HEK293 (cell line): ENCODE measurements around the gene ANKRD39.

Source experiments
- CTCF ChIA-PET: fragments of 350-600 bp; formaldehyde crosslinking; extraction: SDS; loops from one replicate; lab custom pipeline; 2021; ENCODE audit warnings: antibody characterized with exemption; lab: Yijun Ruan, JAX
- POLR2A ChIA-PET: fragments of 300-600 bp; formaldehyde crosslinking; extraction: SDS; loops from one replicate; lab custom pipeline; 2020; ENCODE audit warnings: antibody characterized with exemption, inconsistent platforms; lab: Yijun Ruan, JAX
- H3K27ac ChIP-seq: fragments of 200-500 bp; sonication (Bioruptor generic); 2 replicates; pipeline ENCODE4 v1.5.1; 2014; ENCODE audit warnings: low read depth, low read length, control low read depth, inconsistent platforms; ENCODE audit errors: extremely low read depth
- H3K36me3 ChIP-seq, 2 experiments: fragments of 200-500 bp in 1 of 2; sonication (Bioruptor generic) in 1 of 2; 1 replicate in 1 of 2; 2 replicates in 1 of 2; pipeline ENCODE4 v1.5.1; 2014 to 2017; ENCODE audit warnings: inconsistent platforms in 2 of 2, low read length in 2 of 2; ENCODE audit not compliant: control insufficient read depth in 2 of 2, insufficient read depth in 1 of 2
- H3K4me1 ChIP-seq: fragments of 200-500 bp; sonication (Bioruptor generic); 2 replicates; pipeline ENCODE4 v1.5.1; 2014; ENCODE audit warnings: mild to moderate bottlenecking, low read length, inconsistent platforms; ENCODE audit not compliant: control insufficient read depth, insufficient read depth
- H3K4me3 ChIP-seq: 2 replicates; pipeline ENCODE4 v1.5.1; 2011; ENCODE audit warnings: low read depth, mild to moderate bottlenecking, control low read depth, low read length, moderate library complexity
- H3K9me3 ChIP-seq: fragments of 200-500 bp; sonication (Bioruptor generic); 2 replicates; pipeline ENCODE4 v1.5.1; 2014; ENCODE audit warnings: low read depth, low read length, inconsistent platforms; ENCODE audit not compliant: control insufficient read depth, insufficient read depth
- MYNN ChIP-seq: fragments of 450-650 bp; formaldehyde crosslinking; IDR thresholded peaks from 2 replicates; pipeline ENCODE4 v1.5.1; 2016; ENCODE audit warnings: missing biosample characterization, missing genetic modification characterization, borderline replicate concordance
- PRDM2 ChIP-seq: fragments of 450-650 bp; formaldehyde crosslinking; IDR thresholded peaks from 2 replicates; pipeline ENCODE4 v1.5.1; 2016; ENCODE audit warnings: missing biosample characterization, missing genetic modification characterization, borderline replicate concordance
- SETDB1 ChIP-seq: IDR thresholded peaks from one replicate; pipeline ENCODE4 v1.6.1; 2017; ENCODE audit warnings: mild to moderate bottlenecking, low read length, moderate library complexity, mixed read lengths; ENCODE audit not compliant: insufficient read length
- ZBTB10 ChIP-seq: fragments of 450-650 bp; formaldehyde crosslinking; IDR thresholded peaks from 2 replicates; pipeline ENCODE4 v1.5.1; 2016; ENCODE audit warnings: missing biosample characterization, missing genetic modification characterization
- ZBTB20 ChIP-seq: fragments of 450-650 bp; formaldehyde crosslinking; IDR thresholded peaks from 2 replicates; pipeline ENCODE4 v1.5.1; 2016; ENCODE audit warnings: missing biosample characterization, missing genetic modification characterization
- ZBTB48 ChIP-seq: fragments of 450-650 bp; formaldehyde crosslinking; IDR thresholded peaks from 2 replicates; pipeline ENCODE4 v1.5.1; 2016; ENCODE audit warnings: missing biosample characterization, missing genetic modification characterization
- ZBTB7A ChIP-seq: fragments of 450-650 bp; formaldehyde crosslinking; IDR thresholded peaks from 2 replicates; pipeline ENCODE4 v1.5.1; 2016; ENCODE audit warnings: low read depth, missing biosample characterization, missing genetic modification characterization
- ZNF280C ChIP-seq: fragments of 450-650 bp; formaldehyde crosslinking; IDR thresholded peaks from 2 replicates; pipeline ENCODE4 v1.5.1; 2016; ENCODE audit warnings: missing biosample characterization, missing genetic modification characterization
- ZNF398 ChIP-seq: fragments of 450-650 bp; formaldehyde crosslinking; IDR thresholded peaks from 2 replicates; pipeline ENCODE4 v1.5.1; 2017; ENCODE audit warnings: missing biosample characterization, missing genetic modification characterization
- ZNF548 ChIP-seq: fragments of 450-650 bp; formaldehyde crosslinking; IDR thresholded peaks from 2 replicates; pipeline ENCODE4 v1.5.1; 2016; ENCODE audit warnings: missing biosample characterization, missing genetic modification characterization
- ZNF830 ChIP-seq: fragments of 450-650 bp; IDR thresholded peaks from 2 replicates; pipeline ENCODE4 v1.5.0; 2018; ENCODE audit warnings: missing biosample characterization, missing genetic modification characterization, low read depth, mild to moderate bottlenecking, moderate library complexity

ANKRD39 gene

GRCh38 chr2:96888072-96889011 is 30.5 kb upstream of the ANKRD39 start:
- CTCF ChIA-PET, result interaction anchor here (0.7 to 1.6 kb wide), 2 partner anchors 20 to 30 kb away, joined by 3 to 4 read pairs; partner anchors contain the start of gene ANKRD39

GRCh38 chr2:96887493-96888012 is 29.7 kb upstream of the ANKRD39 start:
- H3K9me3 ChIP-seq, result no peaks in the 10 kb centered on the region
- no peaks in the 10 kb centered on the region for H3K36me3 ChIP-seq
- TF ChIP-seq PRDM2 (tag by site-specific recombination), result no peak
- no peak for TF ChIP-seq ZNF398 (tag by site-specific recombination)
- TF ChIP-seq ZNF548, result no peak
- TF ChIP-seq ZBTB20 (tag by site-specific recombination), result no peak
- TF ChIP-seq ZBTB10 (tag by site-specific recombination), result no peak
- TF ChIP-seq ZNF280C (tag by site-specific recombination), result no peak
- TF ChIP-seq SETDB1, result no peak
- TF ChIP-seq ZNF830, result no peak
- no peak overlapping the region for H3K27ac ChIP-seq
- H3K4me1 ChIP-seq, result no peaks in the 10 kb centered on the region
- H3K4me3 ChIP-seq, result no peak overlapping the region
- CTCF ChIA-PET, result interaction anchor here (0.7 to 1.6 kb wide), 3 partner anchors 19 to 64 kb away, joined by 3 to 6 read pairs (median 4); partner anchors contain the start of gene ANKRD39
- POLR2A ChIA-PET, result no interaction called here

More at GRCh38 chr2:96888072-96889011, 30.5 kb upstream of the ANKRD39 start:
- H3K4me3 ChIP-seq, result no peak overlapping the region
- TF ChIP-seq ZBTB7A (no peak), ZBTB48 (tag by site-specific recombination) (no peak), MYNN (tag by site-specific recombination) (no peak)
- no peak overlapping the region for H3K27ac ChIP-seq
- no peaks in the 10 kb centered on the region for H3K36me3 ChIP-seq
- POLR2A ChIA-PET, result no interaction called here
- H3K4me1 ChIP-seq, result no peaks in the 10 kb centered on the region
- H3K9me3 ChIP-seq, result no peaks in the 10 kb centered on the region
